HCT116 (cell line): ENCODE data around the gene TREM1. TPM values are rescaled to one million over a fixed set of nuclear protein-coding genes. Genes with fewer than 3 reads are reported as not detected.

Experiments
- ATAC-seq: fragments of 200-7000 bp; cut with Tn5 transposase; 2 replicates; pipeline ENCODE4 v1.9.1; 2020; ENCODE audit warnings: mild to moderate bottlenecking, moderate library complexity
- BruUV-seq: library from RNA; stranded (reverse); fragments of 400-500 nt; replicated peaks from 2 replicates; lab custom pipeline; 2021; lab: Mats Ljungman, UMichigan
- CTCF ChIA-PET: fragments of 300-600 bp; sonication (Branson Sonifier 250); formaldehyde crosslinking; loops from one replicate; lab custom pipeline; 2021; ENCODE audit warnings: antibody characterized with exemption; lab: Charles Lee
- POLR2A ChIA-PET: fragments of 300-600, 350-600 bp; sonication (Branson Sonifier 250); formaldehyde crosslinking; loops from one replicate; lab custom pipeline; 2021; ENCODE audit warnings: antibody characterized with exemption; lab: Charles Lee
- RAD21 ChIA-PET, 2 experiments: fragments of 300-600 bp; sonication (Branson Sonifier 250); formaldehyde crosslinking; loops; one replicate each; lab custom pipeline; 2023; ENCODE audit warnings: low total read pairs in 2 of 2; ENCODE audit not compliant: uncharacterized antibody in 2 of 2, unreplicated experiment in 2 of 2, low non-redundant PET in 1 of 2; lab: Charles Lee
- DNase-seq: peaks from one replicate; pipeline ENCODE4 v3.0.0-alpha.2; 2010; ENCODE audit warnings: low read depth, low spot score
- H2AFZ ChIP-seq: fragments of 200-600 bp; shearing (Covaris generic), sonication (generic); 2 replicates; pipeline ENCODE4 v1.6.1; 2017; ENCODE audit warnings: low read depth, mixed run types, mixed read lengths, antibody characterized with exemption, low read length; ENCODE audit not compliant: poor library complexity, severe bottlenecking
- H3K27ac ChIP-seq: 2 replicates; pipeline ENCODE4 v1.5.1; 2012; ENCODE audit warnings: low read depth, low read length
- H3K27me3 ChIP-seq: fragments of 200-600 bp; sonication (generic); 2 replicates; pipeline ENCODE4 v1.6.1; 2016; ENCODE audit warnings: mixed run types, low read length, mixed read lengths; ENCODE audit not compliant: insufficient read depth
- H3K36me3 ChIP-seq, 2 experiments: fragments of 200-500 bp in 1 of 2; fragments of 200-600 bp in 1 of 2; sonication (Bioruptor generic) in 1 of 2; sonication (generic) in 1 of 2; 2 replicates each; pipeline versions ENCODE4 v1.5.1 to v1.6.1; 2014 to 2016; ENCODE audit warnings: low read length in 2 of 2, inconsistent platforms in 1 of 2, mixed read lengths in 1 of 2, mixed run types in 1 of 2; ENCODE audit not compliant: insufficient read depth in 2 of 2, control insufficient read depth in 1 of 2
- H3K4me1 ChIP-seq, 2 experiments: fragments of 200-600 bp in 1 of 2; sonication (generic) in 1 of 2; 2 replicates each; pipeline versions ENCODE4 v1.5.1 to v1.6.1; 2012 to 2017; ENCODE audit warnings: low read length in 2 of 2, inconsistent platforms in 1 of 2, mild to moderate bottlenecking in 1 of 2, mixed read lengths in 1 of 2, mixed run types in 1 of 2, moderate library complexity in 1 of 2; ENCODE audit not compliant: insufficient read depth in 2 of 2, control insufficient read depth in 1 of 2
- H3K4me2 ChIP-seq: fragments of 200-600 bp; sonication (generic); 2 replicates; pipeline ENCODE4 v1.6.1; 2017; ENCODE audit warnings: mixed run types, low read length, mixed read lengths
- H3K4me3 ChIP-seq, 2 experiments: fragments of 200-600 bp in 1 of 2; sonication (generic) in 1 of 2; replicated peaks in 1 of 2; 2 replicates each; pipeline ENCODE4 v1.5.1; 2011 to 2016; ENCODE audit warnings: low read length in 2 of 2, control low read depth in 1 of 2, low read depth in 1 of 2, mild to moderate bottlenecking in 1 of 2, mixed read lengths in 1 of 2, mixed run types in 1 of 2
- H3K79me2 ChIP-seq: fragments of 200-600 bp; sonication (generic); 2 replicates; pipeline ENCODE4 v1.6.1; 2017; ENCODE audit warnings: mild to moderate bottlenecking, mixed run types, low read length, moderate library complexity, mixed read lengths; ENCODE audit not compliant: insufficient read depth
- H3K9ac ChIP-seq: fragments of 200-600 bp; sonication (generic); 2 replicates; pipeline ENCODE4 v1.6.1; 2016; ENCODE audit warnings: low read length, mixed read lengths
- H3K9me2 ChIP-seq: fragments of 200-600 bp; sonication (generic), shearing (Covaris generic); 2 replicates; pipeline ENCODE4 v1.6.1; 2017; ENCODE audit warnings: mixed run types, mild to moderate bottlenecking, moderate library complexity; ENCODE audit not compliant: insufficient read depth
- H3K9me3 ChIP-seq, 2 experiments: fragments of 200-500 bp in 1 of 2; fragments of 200-600 bp in 1 of 2; sonication (Bioruptor generic) in 1 of 2; sonication (generic) in 1 of 2; 2 replicates each; pipeline ENCODE4 v1.6.1; 2014 to 2017; ENCODE audit warnings: low read length in 2 of 2, mixed read lengths in 2 of 2, inconsistent platforms in 1 of 2, low read depth in 1 of 2, mild to moderate bottlenecking in 1 of 2, mixed run types in 1 of 2, moderate library complexity in 1 of 2; ENCODE audit not compliant: control insufficient read depth in 1 of 2, insufficient read depth in 1 of 2
- H4K20me1 ChIP-seq: fragments of 200-600 bp; sonication (generic), shearing (Covaris generic); 2 replicates; pipeline ENCODE4 v1.6.1; 2017; ENCODE audit warnings: mixed run types, mild to moderate bottlenecking, moderate library complexity; ENCODE audit not compliant: insufficient read depth
- CEBPB ChIP-seq: IDR thresholded peaks from 2 replicates; pipeline ENCODE4 v1.6.1; 2012; ENCODE audit warnings: low read depth
- CTCF ChIP-seq, 3 experiments: fragments of 200-600 bp in 1 of 3; sonication (generic) in 1 of 3; IDR thresholded peaks in 2 of 3; conservative IDR thresholded peaks in 1 of 3; 2 replicates each; pipeline ENCODE4 v1.5.1; 2012 to 2017; ENCODE audit warnings: low read depth in 2 of 3, low read length in 2 of 3, antibody characterized with exemption in 1 of 3, borderline replicate concordance in 1 of 3, control low read depth in 1 of 3, mild to moderate bottlenecking in 1 of 3, mixed read lengths in 1 of 3, mixed run types in 1 of 3, moderate library complexity in 1 of 3; ENCODE audit not compliant: insufficient read depth in 1 of 3
- EZH2 ChIP-seq: fragments of 200-600 bp; sonication (generic); IDR thresholded peaks from 2 replicates; pipeline ENCODE4 v1.6.1; 2017; ENCODE audit warnings: antibody characterized with exemption, mixed run types
- JUND ChIP-seq: IDR thresholded peaks from 2 replicates; pipeline ENCODE4 v1.6.1; 2012
- POLR2A ChIP-seq: IDR thresholded peaks from 2 replicates; pipeline ENCODE4 v1.7.0; 2011; ENCODE audit warnings: borderline replicate concordance; ENCODE audit not compliant: insufficient read depth, insufficient read length; ENCODE audit errors: extremely low read depth
- POLR2AphosphoS5 ChIP-seq: IDR thresholded peaks from 2 replicates; pipeline ENCODE4 v1.6.1; 2011; ENCODE audit warnings: mild to moderate bottlenecking, low read depth, low read length, moderate library complexity
- RAD21 ChIP-seq: IDR thresholded peaks from 2 replicates; pipeline ENCODE4 v1.6.1; 2012; ENCODE audit warnings: low read depth, mild to moderate bottlenecking
- REST ChIP-seq: IDR thresholded peaks from 2 replicates; pipeline ENCODE4 v1.6.1; 2012; ENCODE audit warnings: low read depth
- SIN3A ChIP-seq: IDR thresholded peaks from 2 replicates; pipeline ENCODE4 v1.6.1; 2012; ENCODE audit warnings: low read depth
- SRF ChIP-seq: IDR thresholded peaks from 2 replicates; pipeline ENCODE4 v1.6.1; 2012; ENCODE audit warnings: low read depth
- TCF7L2 ChIP-seq: IDR thresholded peaks from 2 replicates; pipeline ENCODE4 v1.7.0; 2011; ENCODE audit warnings: borderline replicate concordance, inconsistent platforms; ENCODE audit not compliant: insufficient read depth, insufficient read length; ENCODE audit errors: extremely low read depth
- ZFX ChIP-seq: fragments of 450-650 bp; IDR thresholded peaks from 2 replicates; pipeline ENCODE4 v1.6.1; 2017
- intact Hi-C: fragments of 100-400 bp; cut with micrococcal nuclease; formaldehyde crosslinking; loops from 2 replicates; pipeline ENCODE4 v1.10.0; 2022
- total RNA-seq: library from RNA; stranded (reverse); gene quantifications from one replicate; pipeline ENCODE4 v1.2.1, GENCODE V29; 2021; ENCODE audit not compliant: unreplicated experiment

Gene TREM1
- total RNA-seq, 1 experiment from 2014 or later: 0.22 TPM

GRCh38 chr6:41275489-41275888, 11.0 kb downstream of the TREM1 start:
- H2AFZ ChIP-seq: no peak overlapping the region
- ATAC-seq (no peak), DNase-seq (no peak)
- ChIA-PET RAD21 (no interaction called here), CTCF (no interaction called here), POLR2A (no interaction called here)
- no TSS peak for BruUV-seq
- H3K9me2 ChIP-seq: no peaks in the 10 kb centered on the region
- no peak overlapping the region for H3K4me3 ChIP-seq
- H3K79me2 ChIP-seq: no peaks in the 10 kb centered on the region
- TF ChIP-seq RAD21: no peak
- TF ChIP-seq POLR2AphosphoS5: no peak
- TF ChIP-seq JUND: no peak
- peaks cover 15% of the 10 kb centered on the region; the same call in 1 of the 2 replicates for H3K27me3 ChIP-seq
- intact Hi-C loops: no loop called here
- no peaks in the 10 kb centered on the region for H3K9me3 ChIP-seq
- H3K9ac ChIP-seq: no peak overlapping the region
- no peak overlapping the region for H3K27ac ChIP-seq
- no peaks in the 10 kb centered on the region for H3K36me3 ChIP-seq
- no peaks in the 10 kb centered on the region for H4K20me1 ChIP-seq
- H3K4me1 ChIP-seq: peaks cover 0 to 8% of the 10 kb centered on the region in 2 experiments; a peak in 2 of 4 replicates
- H3K4me2 ChIP-seq: no peak overlapping the region

DNA sequence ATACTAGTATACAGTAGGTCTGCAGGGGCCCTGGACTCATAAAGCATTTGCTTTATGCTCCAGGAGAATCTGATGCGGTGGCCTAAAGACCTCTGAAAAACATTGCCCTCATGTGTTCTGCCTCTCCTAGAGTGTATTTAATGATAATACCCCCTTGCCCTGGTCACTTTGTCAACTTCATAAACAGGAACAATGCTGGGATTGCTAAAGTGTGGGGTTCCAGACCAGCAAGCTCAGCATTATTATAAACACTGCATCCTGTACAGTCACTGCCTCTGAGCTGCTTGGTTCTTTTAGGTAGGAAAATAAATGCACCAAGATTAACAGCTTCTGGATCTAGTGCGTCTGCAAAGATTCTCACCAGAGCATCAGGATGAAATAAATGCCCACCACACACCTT, 12.2 kb downstream of the TREM1 start:
- Histone ChIP-seq H3K36me3 (no peaks in the 10 kb centered on the region), H3K4me3 (no peak overlapping the region), H3K9ac (no peak overlapping the region), H4K20me1 (no peaks in the 10 kb centered on the region)
- POLR2A ChIA-PET: no interaction called here
- TF ChIP-seq CEBPB (no peak), EZH2 (no peak), RAD21 (no peak), POLR2A (no peak), REST (no peak), CTCF (IDR thresholded peaks at IDR 0.05 in 2 of 3, conservative IDR thresholded peaks at IDR 0.05 in 1 of 3; ENCODE audit: borderline replicate concordance in 1 of 3, insufficient read depth in 1 of 3, low read depth in 2 of 3, low read length in 2 of 3) (no peak), SRF (no peak), SIN3A (no peak), TCF7L2 (no peak), ZFX (no peak)
- TF ChIP-seq, all 23 proteins: peak for 0
- no peaks in the 10 kb centered on the region for H3K79me2 ChIP-seq
- H3K4me1 ChIP-seq: peaks cover 0 to 7% of the 10 kb centered on the region in 2 experiments; a peak in 2 of 4 replicates
- no peak for DNase-seq
- ChIA-PET RAD21 (no interaction called here), CTCF (no interaction called here)
- H3K27ac ChIP-seq: no peak overlapping the region
- H3K4me2 ChIP-seq: no peak overlapping the region
- peaks cover 15% of the 10 kb centered on the region; the same call in 1 of the 2 replicates for H3K27me3 ChIP-seq
- no TSS peak for BruUV-seq
- ATAC-seq: no peak
- no peaks in the 10 kb centered on the region for H3K9me2 ChIP-seq
- intact Hi-C loops: no loop called here
- no peaks in the 10 kb centered on the region for H3K9me3 ChIP-seq
- no peak overlapping the region for H2AFZ ChIP-seq
